Medulla oblongata (tissue), 1 donor: Measurements from ENCODE around the gene CD27.
"Not testable (repeated sequence)": the region's sequence is repeated elsewhere in the genome, so short reads cannot be mapped to it uniquely, and the experiment has no call there.

Source experiments
- DNase-seq: peaks from one replicate; pipeline ENCODE4 v3.0.0-alpha.2; 2015; ENCODE audit errors: extremely low spot score

CD27 gene

DNA sequence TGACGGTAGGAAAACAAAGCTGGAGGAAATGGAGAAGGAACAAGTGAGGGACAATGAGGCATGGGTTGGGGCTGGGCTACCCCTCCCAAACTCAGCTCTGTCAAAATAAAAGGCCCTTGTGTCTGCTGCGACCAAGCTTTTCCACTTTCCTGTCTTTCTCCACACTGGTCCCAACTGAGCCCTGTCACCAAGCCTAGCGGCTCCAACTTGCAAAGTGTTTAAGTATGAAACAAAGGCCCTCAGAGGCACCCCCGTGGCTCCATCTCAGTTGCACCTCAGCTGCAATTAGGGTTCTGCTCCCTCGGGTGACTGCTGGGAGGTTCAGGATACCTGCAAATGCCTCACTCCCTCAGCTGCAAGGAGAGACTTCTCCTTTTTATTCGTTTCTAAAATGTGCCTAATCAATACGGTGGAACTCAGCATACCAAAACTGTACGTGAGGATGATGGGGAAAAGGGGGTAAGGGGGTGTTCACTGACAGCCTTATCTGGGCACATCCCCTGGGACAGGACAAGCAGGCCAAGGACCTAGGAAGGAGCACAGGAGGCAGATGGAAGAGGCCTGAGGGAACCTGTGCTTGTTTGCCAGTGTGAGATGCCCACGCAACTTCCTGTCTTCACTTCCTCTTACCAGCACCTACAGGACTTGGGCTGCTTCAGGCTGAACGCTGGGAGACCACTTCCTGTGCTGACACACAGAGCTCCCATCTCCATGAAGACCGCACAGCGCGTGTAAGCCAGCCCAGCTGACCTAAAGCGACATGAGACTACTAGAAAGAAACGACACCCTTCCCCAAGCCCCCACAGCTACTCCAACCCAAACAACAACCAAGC, 16.9 kb downstream of the CD27 start:
- DNase-seq: peak; percentile 84

GRCh38 chr12:6462234-6462995, 17.7 kb downstream of the CD27 start:
- no peak for DNase-seq

DNA sequence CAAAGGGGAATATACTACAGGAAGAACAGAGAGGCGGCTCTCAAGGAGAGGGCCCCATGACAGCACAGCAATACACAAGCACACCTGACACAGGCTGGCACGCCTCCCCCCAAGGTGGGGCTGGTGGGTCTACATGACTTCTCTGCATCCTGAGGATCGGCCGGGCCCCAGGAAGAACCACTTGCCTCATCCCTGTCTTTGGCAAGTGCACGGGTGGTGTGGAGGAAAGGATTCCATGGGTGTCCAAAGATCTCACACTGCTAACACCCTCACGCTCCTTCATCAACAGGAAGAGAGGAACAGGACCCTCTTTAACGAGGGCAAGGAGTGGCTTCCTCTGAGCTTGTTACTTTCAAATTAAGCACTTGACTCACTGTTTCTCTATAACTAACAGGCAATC, 18.5 kb downstream of the CD27 start:
- no peak for DNase-seq

GRCh38 chr12:6463858-6464257, 19.1 kb downstream of the CD27 start:
- no peak for DNase-seq

DNA sequence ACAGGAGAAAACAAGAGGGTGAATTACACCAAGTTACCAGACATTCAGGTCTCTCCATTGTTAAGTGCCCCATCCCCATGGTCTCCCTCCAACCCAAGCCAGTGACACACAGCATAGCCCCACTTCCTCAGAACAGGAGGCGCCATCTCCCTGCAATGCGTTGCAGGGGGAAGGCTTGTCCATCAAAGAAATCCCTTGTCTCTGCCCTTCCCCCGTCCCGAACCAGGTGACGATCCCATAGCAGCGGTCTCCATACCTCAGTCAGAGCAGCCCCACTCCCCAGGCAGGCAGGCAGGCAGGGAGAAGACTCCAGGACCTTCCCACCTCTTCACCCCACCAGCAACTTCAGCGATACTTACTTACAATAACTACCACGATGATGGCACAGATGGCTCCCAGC, 19.8 kb downstream of the CD27 start:
- DNase-seq: no peak

DNA sequence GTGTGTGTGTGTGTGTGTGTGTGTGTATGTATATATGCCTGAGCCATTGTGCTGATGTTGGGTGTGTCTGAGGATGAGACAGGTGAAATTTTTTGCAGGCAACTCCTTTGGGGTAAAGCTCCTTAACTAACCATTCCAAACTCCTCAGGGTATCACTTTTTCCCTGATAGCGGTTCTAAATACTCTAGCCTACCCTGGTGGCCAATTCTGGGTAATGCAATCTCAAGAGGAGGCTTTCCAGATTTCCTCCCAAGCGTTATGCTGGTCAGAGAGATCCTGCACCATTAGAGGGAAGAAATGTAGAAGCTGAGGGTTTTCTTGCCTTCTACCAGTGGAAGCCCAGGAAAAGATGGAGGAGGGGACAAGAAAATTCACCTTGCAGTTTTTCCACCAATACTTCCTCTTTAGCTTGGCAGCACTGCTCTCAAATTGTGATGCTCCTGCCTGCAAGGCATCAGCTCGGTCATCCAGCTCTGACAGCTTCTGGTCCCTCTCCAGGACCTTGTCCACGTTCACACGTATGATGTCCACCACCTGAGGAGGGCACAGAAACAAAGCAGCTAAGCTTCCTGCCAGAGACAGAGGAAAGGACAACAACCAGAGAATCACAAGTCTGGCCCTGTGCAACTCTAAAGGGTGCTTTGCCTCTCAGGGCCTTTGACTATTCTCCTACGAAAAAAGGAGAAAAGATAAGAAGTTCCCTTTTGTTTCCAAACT, 20.9 kb downstream of the CD27 start:
- peak; percentile 90 for DNase-seq

GRCh38 chr12:6466184-6466573, 21.4 kb downstream of the CD27 start:
- DNase-seq: no peak

GRCh38 chr12:6466751-6467150, 22.0 kb downstream of the CD27 start:
- not testable (repeated sequence) for DNase-seq

- not testable (repeated sequence) for DNase-seq
Observed at GRCh38 chr12:6467571-6468282, 23.0 kb downstream of the CD27 start.

DNA sequence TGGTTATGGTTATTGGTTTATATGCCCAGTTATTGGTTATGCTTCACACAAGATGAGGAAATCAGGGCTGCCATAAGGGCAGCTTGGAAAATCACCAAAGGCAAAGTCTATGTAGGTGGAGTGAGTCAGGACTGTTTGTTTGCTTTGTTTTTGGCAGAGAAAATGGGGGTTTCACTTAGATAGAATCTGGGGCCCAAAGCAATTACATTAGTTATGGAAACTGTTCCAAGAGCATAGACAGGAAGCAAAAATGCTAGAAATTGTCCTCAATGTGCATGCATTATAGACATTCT, 23.5 kb downstream of the CD27 start:
- no peak for DNase-seq

DNA sequence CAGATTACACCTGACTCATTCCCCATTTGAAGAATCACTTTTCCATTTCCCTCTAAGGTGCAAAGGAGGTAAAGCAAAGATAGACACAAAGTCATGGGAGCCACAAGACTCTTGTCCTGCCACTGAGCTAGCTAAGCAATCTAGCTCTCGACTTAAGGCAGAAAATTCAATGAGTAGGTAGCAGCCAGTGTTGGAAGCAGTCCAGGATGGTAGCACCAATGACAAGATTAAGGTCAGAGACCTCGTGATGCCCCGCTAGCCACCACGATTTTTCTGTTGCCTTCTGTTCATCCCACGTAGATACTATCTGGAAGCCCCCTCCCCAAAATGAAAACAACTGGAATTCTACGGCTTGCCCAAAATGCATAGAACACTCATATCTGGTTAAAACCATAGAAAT, 24.3 kb downstream of the CD27 start:
- no peak for DNase-seq

- no peak for DNase-seq
Observed at GRCh38 chr12:6469609-6470374, 25.0 kb downstream of the CD27 start.

GRCh38 chr12:6470375-6471163, 25.8 kb downstream of the CD27 start, which contains the start of gene VAMP1:
TSS of gene VAMP1 (minus strand) at chr12:6470677. CDS start at chr12:6470531, 146 bp downstream.
- peak; percentile 99 for DNase-seq

DNA sequence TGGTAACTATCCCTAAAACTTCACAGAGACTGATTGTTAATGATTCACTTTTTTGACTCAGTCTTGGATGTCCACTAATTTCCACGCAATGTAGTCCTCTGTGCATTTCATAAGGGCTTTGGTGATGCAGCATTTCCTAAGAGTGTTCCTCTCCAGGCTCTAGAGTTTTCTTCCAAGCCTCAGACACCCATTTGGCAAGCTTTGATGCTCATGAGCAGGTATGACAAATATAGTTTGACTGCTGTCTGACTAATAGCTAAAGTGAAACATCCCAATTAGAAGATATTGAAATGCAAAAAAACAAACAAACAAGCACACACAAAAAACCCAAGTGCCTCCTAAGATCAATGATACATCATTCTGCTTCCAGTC, 27.2 kb downstream of the CD27 start:
- DNase-seq: no peak

GRCh38 chr12:6472491-6472890, 27.7 kb downstream of the CD27 start:
- no peak for DNase-seq

- not testable (repeated sequence) for DNase-seq
Observed at GRCh38 chr12:6475233-6475975, 30.6 kb downstream of the CD27 start.

DNA sequence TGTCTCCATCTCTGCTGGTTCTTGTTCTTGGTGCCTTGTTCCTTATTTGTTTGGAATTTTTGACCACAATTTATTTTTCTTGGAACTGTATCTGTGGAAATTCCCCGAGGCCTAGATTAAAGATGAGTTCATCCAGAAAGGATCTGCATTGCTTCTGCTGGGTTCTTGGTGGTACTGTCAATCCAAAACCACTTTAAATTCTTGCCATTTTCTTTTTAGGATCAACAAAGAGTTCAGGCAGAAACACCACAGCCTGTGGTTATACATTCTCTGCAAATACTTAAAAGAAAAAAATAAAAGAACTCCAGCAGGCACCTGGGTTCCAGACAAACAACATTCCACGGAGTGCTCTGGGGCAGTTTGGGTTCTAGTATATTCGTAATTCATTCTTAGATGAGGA, 31.7 kb downstream of the CD27 start:
- DNase-seq: no peak

- not testable (repeated sequence) for DNase-seq
Observed at GRCh38 chr12:6477601-6478377, 33.0 kb downstream of the CD27 start.

DNA sequence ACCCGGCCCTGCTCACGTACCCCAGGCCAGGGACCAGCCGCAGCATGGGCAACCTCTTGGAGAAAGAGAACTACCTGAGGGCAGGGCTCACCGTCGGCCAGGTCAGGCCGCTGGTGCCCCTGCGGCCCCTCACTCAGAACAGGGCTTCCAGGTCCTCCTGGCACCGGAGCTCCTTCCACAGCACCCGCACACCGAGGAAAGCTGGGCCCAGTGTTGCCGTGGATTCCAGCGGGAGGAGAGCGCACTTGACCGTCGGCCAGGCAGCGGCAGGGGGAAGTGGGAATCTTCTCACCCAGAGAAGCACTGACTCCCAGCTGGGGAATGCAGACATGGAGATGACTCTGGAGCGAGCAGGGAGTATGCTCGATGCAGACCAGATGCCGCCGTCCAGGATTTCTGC, 33.7 kb downstream of the CD27 start:
- no peak for DNase-seq
